OCI-LY7 (cell line): ENCODE data around the gene MAP3K7CL.

Source experiments
- EZH2phosphoT487 ChIP-seq: fragments of 200-600 bp; sonication (generic); IDR thresholded peaks from 2 replicates; pipeline ENCODE4 v1.6.1; 2018; ENCODE audit warnings: low read depth, borderline replicate concordance, mild to moderate bottlenecking, mixed run types, antibody characterized with exemption, low read length, moderate library complexity, mixed read lengths
- TF ChIP-seq, protein P1 (sequence below): fragments of 200-600 bp; sonication (generic); conservative IDR thresholded peaks from 2 replicates; pipeline ENCODE4 v1.5.1; 2014; ENCODE audit warnings: mild to moderate bottlenecking, antibody characterized with exemption, low read length, moderate library complexity, mixed read lengths

DNA sequence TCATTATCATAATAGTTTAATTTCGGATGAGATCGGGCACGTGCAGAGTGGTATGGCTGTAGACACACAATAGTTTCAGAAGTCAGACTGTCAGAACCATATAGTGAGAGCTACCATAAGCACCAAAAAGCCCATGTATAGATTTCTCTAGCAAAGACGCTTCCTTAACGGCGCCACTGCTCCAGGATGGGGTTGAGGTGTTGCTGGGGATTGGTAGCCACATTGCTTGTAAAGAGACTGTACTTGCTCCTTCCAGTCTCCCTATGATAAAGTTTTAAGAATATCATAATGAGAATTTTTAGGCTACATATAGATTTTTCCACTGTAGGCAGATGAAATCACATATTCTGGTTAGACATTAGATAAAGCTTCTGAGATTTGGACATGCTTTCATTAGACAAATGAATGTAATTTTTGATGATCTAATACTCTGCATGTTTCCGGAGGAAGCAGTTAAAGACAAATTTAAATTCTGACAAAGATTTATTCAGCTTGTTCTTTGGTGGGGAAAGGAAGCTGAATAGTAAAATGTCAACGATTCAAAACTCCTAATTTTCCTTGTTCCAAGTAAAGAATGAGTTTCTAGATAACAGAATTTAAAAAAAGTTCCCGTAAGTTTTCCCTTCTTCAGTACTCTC lies 77.7 kb downstream of the MAP3K7CL start:
- TF ChIP-seq, protein P1, sequence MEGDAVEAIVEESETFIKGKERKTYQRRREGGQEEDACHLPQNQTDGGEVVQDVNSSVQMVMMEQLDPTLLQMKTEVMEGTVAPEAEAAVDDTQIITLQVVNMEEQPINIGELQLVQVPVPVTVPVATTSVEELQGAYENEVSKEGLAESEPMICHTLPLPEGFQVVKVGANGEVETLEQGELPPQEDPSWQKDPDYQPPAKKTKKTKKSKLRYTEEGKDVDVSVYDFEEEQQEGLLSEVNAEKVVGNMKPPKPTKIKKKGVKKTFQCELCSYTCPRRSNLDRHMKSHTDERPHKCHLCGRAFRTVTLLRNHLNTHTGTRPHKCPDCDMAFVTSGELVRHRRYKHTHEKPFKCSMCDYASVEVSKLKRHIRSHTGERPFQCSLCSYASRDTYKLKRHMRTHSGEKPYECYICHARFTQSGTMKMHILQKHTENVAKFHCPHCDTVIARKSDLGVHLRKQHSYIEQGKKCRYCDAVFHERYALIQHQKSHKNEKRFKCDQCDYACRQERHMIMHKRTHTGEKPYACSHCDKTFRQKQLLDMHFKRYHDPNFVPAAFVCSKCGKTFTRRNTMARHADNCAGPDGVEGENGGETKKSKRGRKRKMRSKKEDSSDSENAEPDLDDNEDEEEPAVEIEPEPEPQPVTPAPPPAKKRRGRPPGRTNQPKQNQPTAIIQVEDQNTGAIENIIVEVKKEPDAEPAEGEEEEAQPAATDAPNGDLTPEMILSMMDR = no peak
- no peak for TF ChIP-seq EZH2phosphoT487
